SK-N-SH (cell line): ENCODE data around the gene HPCAL1. TPM values are rescaled to one million over a fixed set of nuclear protein-coding genes. Genes with fewer than 3 reads are reported as not detected.

Experiments used
- CTCF ChIA-PET: fragments of 300-600, 350-600 bp; formaldehyde crosslinking; extraction: SDS; loops from one replicate; lab custom pipeline; 2021; lab: Yijun Ruan, JAX
- POLR2A ChIA-PET: fragments of 350-600 bp; sonication (Branson Sonifier 250); formaldehyde crosslinking; extraction: SDS; loops from one replicate; lab custom pipeline; 2020; ENCODE audit warnings: antibody characterized with exemption, inconsistent platforms; lab: Yijun Ruan, JAX
- DNase-seq: peaks from one replicate; pipeline ENCODE4 v3.0.0; 2012
- H2AFZ ChIP-seq: fragments of 200-600 bp; sonication (generic); 2 replicates; pipeline ENCODE4 v1.8.1; 2016; ENCODE audit warnings: antibody characterized with exemption, mild to moderate bottlenecking, low read depth
- H3F3A ChIP-seq: fragments of 200-600 bp; sonication (generic); replicated peaks from 2 replicates; pipeline ENCODE3; 2016; ENCODE audit warnings: antibody characterized with exemption, mild to moderate bottlenecking; ENCODE audit not compliant: insufficient read depth
- H3K27ac ChIP-seq, 2 experiments: fragments of 200-500 bp in 1 of 2; fragments of 200-600 bp in 1 of 2; sonication (Bioruptor generic) in 1 of 2; sonication (generic), shearing (Covaris generic) in 1 of 2; 2 replicates each; pipeline versions ENCODE4 v1.5.1 to v1.6.1; 2014 to 2016; ENCODE audit warnings: low read depth in 2 of 2, inconsistent platforms in 1 of 2, low read length in 1 of 2, mild to moderate bottlenecking in 1 of 2, mixed read lengths in 1 of 2
- H3K27me3 ChIP-seq: fragments of 200-600 bp; sonication (generic), shearing (Covaris generic); 2 replicates; pipeline ENCODE4 v1.6.1; 2016; ENCODE audit warnings: mixed run types; ENCODE audit not compliant: insufficient read depth
- H3K36me3 ChIP-seq, 2 experiments: fragments of 200-500 bp in 1 of 2; fragments of 200-600 bp in 1 of 2; sonication (Bioruptor generic) in 1 of 2; sonication (generic) in 1 of 2; replicated peaks in 1 of 2; 2 replicates each; pipeline versions ENCODE3 to v1.5.1; 2014 to 2016; ENCODE audit warnings: low read length in 1 of 2, mild to moderate bottlenecking in 1 of 2; ENCODE audit not compliant: insufficient read depth in 2 of 2, control insufficient read depth in 1 of 2
- H3K4me1 ChIP-seq, 2 experiments: fragments of 200-500 bp in 1 of 2; fragments of 200-600 bp in 1 of 2; sonication (Bioruptor generic) in 1 of 2; sonication (generic), shearing (Covaris generic) in 1 of 2; 2 replicates each; pipeline versions ENCODE4 v1.5.1 to v1.6.1; 2014 to 2016; ENCODE audit warnings: low read depth in 1 of 2, low read length in 1 of 2, mixed run types in 1 of 2; ENCODE audit not compliant: insufficient read depth in 2 of 2, control insufficient read depth in 1 of 2
- H3K4me2 ChIP-seq: fragments of 200-600 bp; sonication (generic), shearing (Covaris generic); 2 replicates; pipeline ENCODE4 v1.6.1; 2017; ENCODE audit warnings: mixed run types
- H3K4me3 ChIP-seq, 2 experiments: fragments of 200-500 bp in 1 of 2; fragments of 200-600 bp in 1 of 2; sonication (Bioruptor generic) in 1 of 2; sonication (generic), shearing (Covaris generic) in 1 of 2; 2 replicates each; pipeline versions ENCODE4 v1.5.1 to v1.8.1; 2014 to 2016; ENCODE audit warnings: low read depth in 2 of 2, inconsistent platforms in 1 of 2, low read length in 1 of 2, mild to moderate bottlenecking in 1 of 2, mixed read lengths in 1 of 2, moderate library complexity in 1 of 2
- H3K79me2 ChIP-seq: fragments of 200-600 bp; sonication (generic); 2 replicates; pipeline ENCODE4 v1.8.1; 2017; ENCODE audit warnings: mild to moderate bottlenecking; ENCODE audit not compliant: insufficient read depth
- H3K9ac ChIP-seq: fragments of 200-600 bp; sonication (generic); 2 replicates; pipeline ENCODE4 v1.6.1; 2017; ENCODE audit warnings: mixed run types
- H3K9me2 ChIP-seq: fragments of 200-600 bp; sonication (generic); 2 replicates; pipeline ENCODE4 v1.6.1; 2017; ENCODE audit warnings: mixed run types
- H3K9me3 ChIP-seq: fragments of 200-600 bp; sonication (generic); 2 replicates; pipeline ENCODE4 v1.6.1; 2017; ENCODE audit warnings: mixed run types, mild to moderate bottlenecking, moderate library complexity
- H4K20me1 ChIP-seq: fragments of 200-600 bp; sonication (generic); 2 replicates; pipeline ENCODE4 v1.6.1; 2017; ENCODE audit warnings: mild to moderate bottlenecking, mixed run types; ENCODE audit not compliant: insufficient read depth
- GATA2 ChIP-seq: sonication (generic); formaldehyde crosslinking; IDR thresholded peaks from 2 replicates; pipeline ENCODE4 v1.5.0; 2020; ENCODE audit warnings: mild to moderate bottlenecking, missing genetic modification reagents
- RAD21 ChIP-seq: IDR thresholded peaks from 2 replicates; pipeline ENCODE4 v1.6.1; 2012; ENCODE audit warnings: mild to moderate bottlenecking, low read length
- RCOR1 ChIP-seq: fragments of 150-350 bp; IDR thresholded peaks from 2 replicates; pipeline ENCODE4 v1.6.1; 2017; ENCODE audit warnings: antibody characterized with exemption, low read length
- RFX5 ChIP-seq: IDR thresholded peaks from 2 replicates; pipeline ENCODE4 v1.6.1; 2012; ENCODE audit warnings: mild to moderate bottlenecking, improper control_type of control experiment, low read length
- SIN3A ChIP-seq: IDR thresholded peaks from 2 replicates; pipeline ENCODE4 v1.6.1; 2012; ENCODE audit warnings: low read depth, mild to moderate bottlenecking, low read length, moderate library complexity, borderline replicate concordance
- SMC3 ChIP-seq: IDR thresholded peaks from 2 replicates; pipeline ENCODE4 v1.6.1; 2012; ENCODE audit warnings: low read depth, low read length, improper control_type of control experiment
- TCF12 ChIP-seq: IDR thresholded peaks from 2 replicates; pipeline ENCODE4 v1.4.0; 2012
- USF1 ChIP-seq: IDR thresholded peaks from 2 replicates; pipeline ENCODE4 v1.4.0; 2012; ENCODE audit warnings: low read depth, borderline replicate concordance
- USF2 ChIP-seq: fragments of 150-350 bp; IDR thresholded peaks from 2 replicates; pipeline ENCODE4 v1.6.1; 2017; ENCODE audit warnings: antibody characterized with exemption, low read length, low read depth, borderline replicate concordance
- YY1 ChIP-seq: IDR thresholded peaks from 2 replicates; pipeline ENCODE4 v1.4.0; 2012; ENCODE audit warnings: low read depth, mild to moderate bottlenecking
- WGBS: methylation state at CpG from one replicate; pipeline ENCODE4 v1.1.6; 2017; ENCODE audit warnings: low lambda C conversion rate; 5-methylcytosine and 5-hydroxymethylcytosine counted together
- polyA plus RNA-seq, 3 experiments: library from polyadenylated mRNA; depleted of rRNA; stranded (reverse); fragments of >200 nt; gene quantifications; 2 replicates each; pipeline ENCODE4 v1.2.3, GENCODE V29; 2012

The HPCAL1 gene
- polyA plus RNA-seq, 1 of the 3 experiments (the other 2 are of a cell fraction), result 77.0 TPM

DNA sequence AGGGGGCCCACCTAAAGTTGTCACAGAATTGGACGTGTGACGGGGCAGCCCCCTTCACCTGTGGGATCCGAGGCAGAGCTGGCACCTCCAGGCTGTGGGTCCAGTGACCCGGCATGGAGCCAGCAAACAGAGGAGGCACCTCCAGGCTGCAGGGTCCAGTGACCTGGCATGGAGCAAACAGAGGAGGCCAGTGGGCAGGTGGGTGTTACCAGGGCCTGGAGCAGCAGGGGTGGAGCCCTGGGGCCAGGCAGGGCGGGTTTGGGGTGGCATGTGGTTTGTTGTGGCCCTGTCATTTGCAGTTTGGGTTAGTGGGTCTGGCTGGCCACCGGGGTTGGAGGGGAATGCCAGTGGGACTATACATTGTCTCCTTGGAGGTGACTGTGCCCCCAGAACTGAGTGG, 68.2 kb downstream of the HPCAL1 start (continued):
- TF ChIP-seq YY1, result no peak

DNA sequence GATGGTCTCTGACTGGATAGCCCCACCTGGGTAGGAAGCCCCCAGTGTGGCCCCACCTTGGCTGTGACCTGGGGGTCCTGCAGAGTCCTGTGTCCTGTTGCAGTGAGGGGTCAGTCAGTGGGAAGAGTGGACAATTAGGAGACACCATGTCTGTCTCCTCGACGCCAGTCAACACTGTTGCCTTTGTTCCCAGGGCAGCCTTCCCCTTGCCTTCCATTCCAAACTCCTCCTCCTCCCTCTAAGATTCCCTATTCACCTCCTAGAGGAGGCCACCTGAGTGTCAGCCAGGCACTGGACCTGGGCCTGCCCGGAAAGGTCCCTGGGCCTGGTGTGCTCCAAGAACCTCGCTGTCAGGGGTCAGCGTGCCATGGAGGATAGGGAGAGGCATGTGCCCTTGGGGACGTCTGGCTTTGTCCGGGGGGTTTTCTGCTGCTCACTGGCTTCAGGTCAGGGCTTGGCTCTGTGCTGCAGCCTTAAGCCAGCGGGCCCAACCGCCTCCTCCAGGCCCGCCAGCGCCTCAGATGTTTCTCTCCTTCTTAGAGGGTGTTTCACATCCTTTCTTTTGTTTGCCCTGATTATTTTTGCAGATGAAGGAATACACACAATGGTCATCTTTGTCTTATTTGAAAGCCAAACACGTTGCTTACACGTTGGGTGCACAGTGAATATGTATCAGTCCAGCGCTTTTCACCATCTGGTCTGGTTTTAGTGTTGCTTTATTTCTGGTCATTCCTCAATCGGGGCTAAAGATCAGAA, 68.9 kb downstream of the HPCAL1 start:
- Histone ChIP-seq H3K36me3 (no peaks in the 10 kb centered on the region), H3K27ac (peak overlapping the region in 1 of 2 experiments; percentile 34; a peak in 1 of 4 replicates), H3F3A (no peaks in the 10 kb centered on the region), H3K4me1 (peaks cover 0 to 80% of the 10 kb centered on the region in 2 experiments; a peak in 1 of 4 replicates), H3K4me3 (no peak overlapping the region), H2AFZ (no peak overlapping the region), H3K27me3 (no peaks in the 10 kb centered on the region), H3K79me2 (no peaks in the 10 kb centered on the region), H3K4me2 (no peak overlapping the region), H3K9me3 (no peaks in the 10 kb centered on the region), H3K9ac (no peak overlapping the region), H4K20me1 (peaks cover 14% of the 10 kb centered on the region; the same call in 1 of the 2 replicates), H3K9me2 (no peaks in the 10 kb centered on the region)
- TF ChIP-seq SMC3, result no peak
- TF ChIP-seq SIN3A, result no peak
- no peak for TF ChIP-seq RFX5
- TF ChIP-seq GATA2, result no peak
- POLR2A ChIA-PET, result interaction anchor here (0.6 kb wide), 1 partner anchor 268 kb away, joined by 5 read pairs; no protein-coding TSS in a partner anchor
- 96% methylated on average over 13 of the region's 15 CpGs for WGBS
- peak; percentile 60 for DNase-seq
- CTCF ChIA-PET, result no interaction called here

DNA sequence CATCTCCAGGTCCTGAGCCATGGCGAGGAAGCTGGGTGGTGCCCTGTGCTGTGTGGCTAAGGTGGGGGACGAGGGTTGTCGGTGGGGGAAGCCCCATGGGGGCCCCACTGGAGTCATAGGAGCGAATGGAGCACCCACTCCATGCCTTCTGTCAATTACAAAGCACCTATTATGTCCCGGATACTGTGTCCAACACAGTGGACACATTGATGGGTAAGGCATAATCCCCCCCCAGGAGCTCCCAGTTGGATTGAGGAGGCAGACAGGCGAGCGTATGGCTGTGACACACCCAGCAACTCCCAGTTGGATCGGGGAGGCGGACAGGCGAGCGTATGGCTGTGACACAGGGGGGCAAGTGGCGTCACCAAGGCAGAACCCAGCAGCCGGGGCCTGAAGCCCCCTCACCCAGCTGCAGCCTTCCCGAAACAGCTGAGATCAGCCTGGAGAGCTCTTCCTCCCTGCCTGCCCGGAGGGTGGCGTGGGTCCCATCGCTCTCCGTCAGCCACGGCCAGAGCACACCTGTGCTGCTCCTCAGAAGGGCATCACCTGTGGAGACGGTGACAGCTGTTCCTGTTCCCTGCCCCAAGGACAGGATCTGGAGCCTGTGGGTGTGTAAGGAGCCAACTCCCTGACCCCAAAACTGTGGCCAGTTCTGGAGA, 69.6 kb downstream of the HPCAL1 start:
- Histone ChIP-seq H3K4me2 (no peak overlapping the region), H4K20me1 (peaks cover 17% of the 10 kb centered on the region; the same call in 1 of the 2 replicates), H3K4me1 (peaks cover 0 to 74% of the 10 kb centered on the region in 2 experiments; a peak in 1 of 4 replicates), H3K9me3 (no peaks in the 10 kb centered on the region), H3K79me2 (no peaks in the 10 kb centered on the region), H3K9ac (no peak overlapping the region), H3F3A (no peaks in the 10 kb centered on the region), H3K27ac (peak overlapping the region in 1 of 2 experiments; percentile 36; a peak in 1 of 4 replicates), H2AFZ (no peak overlapping the region), H3K9me2 (no peaks in the 10 kb centered on the region), H3K4me3 (no peak overlapping the region), H3K36me3 (no peaks in the 10 kb centered on the region), H3K27me3 (no peaks in the 10 kb centered on the region)
- TF ChIP-seq YY1 (no peak), RCOR1 (no peak), USF2 (no peak), TCF12 (no peak), USF1 (no peak), SMC3 (no peak), RAD21 (no peak)
- WGBS, result 92% methylated on average over 20 of the region's 20 CpGs
- POLR2A ChIA-PET, result interaction anchor here (0.6 kb wide), 1 partner anchor 269 kb away, joined by 5 read pairs; no protein-coding TSS in a partner anchor
- no peak for DNase-seq
- CTCF ChIA-PET, result no interaction called here
